ENCODE results near the gene PRKCH.

The PRKCH gene

GRCh38 chr14:61477712-61478462 lies 156.5 kb downstream of the PRKCH start:
- DNase-seq, result peak; percentile 87 to 96
- H3K4me3 ChIP-seq, result no peak overlapping the region

GRCh38 chr14:61478971-61479473 lies 157.6 kb downstream of the PRKCH start:
- intact Hi-C loops (cut with DNase I; ENCODE audit: low total_unique reads), result loop anchor here (10.0 kb wide), 1 partner anchor 66 kb away; no protein-coding TSS in a partner anchor
- H3K4me3 ChIP-seq, result no peak overlapping the region
- TF ChIP-seq CTCF (IDR thresholded peaks at IDR 0.05), result no peak
- no peaks in the 10 kb centered on the region for H3K36me3 ChIP-seq
- DNase-seq, result peak in 1 of 2 donors; percentile 41
- no peaks in the 10 kb centered on the region for H3K27me3 ChIP-seq
- peak overlapping the region; percentile 82 to 86 for H3K27ac ChIP-seq
- H3K4me1 ChIP-seq, result peaks cover 0 to 46% (median 34%) of the 10 kb centered on the region in 4 donors
- no peaks in the 10 kb centered on the region for H3K9me3 ChIP-seq

More at GRCh38 chr14:61477712-61478462, 156.5 kb downstream of the PRKCH start:
- Histone ChIP-seq H3K4me1 (peaks cover 0 to 47% (median 34%) of the 10 kb centered on the region in 4 donors), H3K36me3 (no peaks in the 10 kb centered on the region), H3K27me3 (no peaks in the 10 kb centered on the region), H3K9me3 (no peaks in the 10 kb centered on the region), H3K27ac (peak overlapping the region; percentile 82 to 86)
- no peak for TF ChIP-seq CTCF (IDR thresholded peaks at IDR 0.05)
- intact Hi-C loops (cut with DNase I; ENCODE audit: low total_unique reads), result loop anchor here (2.0 to 10.0 kb wide), 2 partner anchors 67 to 109 kb away; no protein-coding TSS in a partner anchor

GRCh38 chr14:61479746-61480502 lies 158.5 kb downstream of the PRKCH start:
- H3K9me3 ChIP-seq, result no peaks in the 10 kb centered on the region
- no peak for DNase-seq
- H3K27me3 ChIP-seq, result no peaks in the 10 kb centered on the region
- H3K36me3 ChIP-seq, result no peaks in the 10 kb centered on the region
- no peak for TF ChIP-seq CTCF (IDR thresholded peaks at IDR 0.05)
- H3K4me3 ChIP-seq, result no peak overlapping the region
- peak overlapping the region; percentile 34 to 82 for H3K27ac ChIP-seq
- intact Hi-C loops (cut with DNase I; ENCODE audit: low total_unique reads), result loop anchor here (10.0 kb wide), 1 partner anchor 65 kb away; no protein-coding TSS in a partner anchor
- H3K4me1 ChIP-seq, result peaks cover 0 to 46% (median 34%) of the 10 kb centered on the region in 4 donors

- Histone ChIP-seq H3K27ac (no peak overlapping the region), H3K9me3 (no peaks in the 10 kb centered on the region), H3K27me3 (no peaks in the 10 kb centered on the region), H3K36me3 (no peaks in the 10 kb centered on the region), H3K4me1 (peaks cover 0 to 40% (median 34%) of the 10 kb centered on the region in 4 donors), H3K4me3 (no peak overlapping the region)
- intact Hi-C loops (cut with DNase I; ENCODE audit: low total_unique reads), result no loop called here
- no peak for DNase-seq
- no peak for TF ChIP-seq CTCF (IDR thresholded peaks at IDR 0.05)
Observed at GRCh38 chr14:61480704-61481285, 159.4 kb downstream of the PRKCH start.

GRCh38 chr14:61481701-61482100 lies 160.3 kb downstream of the PRKCH start:
- Histone ChIP-seq H3K27ac (no peak overlapping the region), H3K36me3 (no peaks in the 10 kb centered on the region), H3K4me1 (peaks cover 0 to 31% (median 27%) of the 10 kb centered on the region in 4 donors), H3K27me3 (no peaks in the 10 kb centered on the region), H3K9me3 (no peaks in the 10 kb centered on the region), H3K4me3 (no peak overlapping the region)
- no peak for TF ChIP-seq CTCF (IDR thresholded peaks at IDR 0.05)
- DNase-seq, result no peak
- intact Hi-C loops (cut with DNase I; ENCODE audit: low total_unique reads), result no loop called here

Data from tibial artery (tissue), 4 donors.